Trophoblast cell (in vitro differentiated cells and primary cell): ENCODE results near the gene COL4A6.

ENCODE experiments used
- DNase-seq, 2 donors: peaks; one replicate each; pipeline ENCODE4 v3.0.0-alpha.2; 2016
- H2AFZ ChIP-seq: 2 replicates; pipeline ENCODE4 v1.6.1; 2013; ENCODE audit warnings: low read length, moderate library complexity, mild to moderate bottlenecking; ENCODE audit not compliant: insufficient read depth, poor library complexity
- H2AK5ac ChIP-seq: 2 replicates; pipeline ENCODE4 v1.6.1; 2013; ENCODE audit warnings: mild to moderate bottlenecking, low read length
- H2BK120ac ChIP-seq: 2 replicates; pipeline ENCODE4 v1.6.1; 2013; ENCODE audit warnings: low read length, mild to moderate bottlenecking, moderate library complexity; ENCODE audit not compliant: insufficient read depth, poor library complexity
- H2BK12ac ChIP-seq: 2 replicates; pipeline ENCODE4 v1.6.1; 2013; ENCODE audit warnings: mild to moderate bottlenecking, low read length, moderate library complexity
- H2BK5ac ChIP-seq: 2 replicates; pipeline ENCODE4 v1.6.1; 2013; ENCODE audit warnings: low read length, low read depth, moderate library complexity, mild to moderate bottlenecking; ENCODE audit not compliant: poor library complexity
- H3K14ac ChIP-seq: 2 replicates; pipeline ENCODE4 v1.6.1; 2013; ENCODE audit warnings: mild to moderate bottlenecking, low read length
- H3K18ac ChIP-seq: 2 replicates; pipeline ENCODE4 v1.6.1; 2013; ENCODE audit warnings: mild to moderate bottlenecking, low read length
- H3K23ac ChIP-seq: 2 replicates; pipeline ENCODE4 v1.6.1; 2013; ENCODE audit warnings: low read length
- H3K27ac ChIP-seq: 2 replicates; pipeline ENCODE4 v1.5.1; 2013; ENCODE audit warnings: low read depth, mild to moderate bottlenecking, inconsistent platforms, low read length, moderate library complexity
- H3K27me3 ChIP-seq: 2 replicates; pipeline ENCODE4 v1.6.1; 2013; ENCODE audit warnings: inconsistent platforms, mild to moderate bottlenecking, low read length, moderate library complexity; ENCODE audit not compliant: insufficient read depth
- H3K36me3 ChIP-seq, 2 experiments: 1 replicate in 1 of 2; 2 replicates in 1 of 2; pipeline ENCODE4 v1.6.1; 2013; ENCODE audit warnings: low read length in 2 of 2, mild to moderate bottlenecking in 2 of 2, moderate library complexity in 1 of 2; ENCODE audit not compliant: insufficient read depth in 2 of 2, control insufficient read depth in 1 of 2
- H3K4ac ChIP-seq: 2 replicates; pipeline ENCODE4 v1.6.1; 2013; ENCODE audit warnings: low read depth, mild to moderate bottlenecking, low read length, moderate library complexity
- H3K4me1 ChIP-seq, 2 experiments: 1 replicate in 1 of 2; 2 replicates in 1 of 2; pipeline ENCODE4 v1.6.1; 2013; ENCODE audit warnings: low read length in 2 of 2, mild to moderate bottlenecking in 2 of 2, moderate library complexity in 1 of 2; ENCODE audit not compliant: insufficient read depth in 2 of 2, control insufficient read depth in 1 of 2
- H3K4me2 ChIP-seq: 2 replicates; pipeline ENCODE4 v1.6.1; 2013; ENCODE audit warnings: inconsistent platforms, mild to moderate bottlenecking, low read length, moderate library complexity
- H3K4me3 ChIP-seq: 2 replicates; pipeline ENCODE4 v1.5.1; 2013; ENCODE audit warnings: mild to moderate bottlenecking, low read depth, low read length, inconsistent platforms
- H3K79me1 ChIP-seq: one replicate; pipeline ENCODE4 v1.6.1; 2013; ENCODE audit warnings: low read length
- H3K79me2 ChIP-seq: 2 replicates; pipeline ENCODE4 v1.6.1; 2013; ENCODE audit warnings: low read length, mild to moderate bottlenecking; ENCODE audit not compliant: control insufficient read depth, insufficient read depth, poor library complexity
- H3K9ac ChIP-seq: 2 replicates; pipeline ENCODE4 v1.6.1; 2013; ENCODE audit warnings: mild to moderate bottlenecking, low read length
- H3K9me3 ChIP-seq: 2 replicates; pipeline ENCODE4 v1.6.1; 2013; ENCODE audit warnings: low read depth, mild to moderate bottlenecking, control low read depth, inconsistent platforms, low read length; ENCODE audit not compliant: insufficient read depth
- H4K12ac ChIP-seq: 2 replicates; pipeline ENCODE4 v1.6.1; 2013; ENCODE audit warnings: low read depth, mild to moderate bottlenecking, low read length, moderate library complexity
- H4K8ac ChIP-seq: 2 replicates; pipeline ENCODE4 v1.6.1; 2013; ENCODE audit warnings: low read depth, mild to moderate bottlenecking, low read length, moderate library complexity
- H4K91ac ChIP-seq: one replicate; pipeline ENCODE4 v1.6.1; 2013; ENCODE audit warnings: low read depth, mild to moderate bottlenecking, low read length, moderate library complexity
- WGBS: extraction: QIAGEN DNeasy Blood & Tissue Kit; methylation state at CpG from one replicate; pipeline ENCODE4 v1.1.7; 2013; ENCODE audit warnings: missing lambda C conversion rate; ENCODE audit not compliant: insufficient read length, insufficient coverage; ENCODE audit errors: extremely low coverage; 5-methylcytosine and 5-hydroxymethylcytosine counted together

Gene COL4A6

GRCh38 chrX:108299704-108300103, 138.5 kb downstream of the COL4A6 start:
- no peak overlapping the region for H3K4me2 ChIP-seq
- H2BK5ac ChIP-seq, result no peak overlapping the region
- no peak overlapping the region for H3K14ac ChIP-seq
- no peak overlapping the region for H3K9ac ChIP-seq
- H3K27me3 ChIP-seq, result no peaks in the 10 kb centered on the region
- peaks cover 0 to 1% of the 10 kb centered on the region in 2 experiments for H3K4me1 ChIP-seq
- H3K23ac ChIP-seq, result no peak overlapping the region
- no peak overlapping the region for H2BK120ac ChIP-seq
- H3K27ac ChIP-seq, result no peak overlapping the region
- H2AFZ ChIP-seq, result no peak overlapping the region
- H3K18ac ChIP-seq, result no peak overlapping the region
- no peak overlapping the region for H4K91ac ChIP-seq
- no peak for DNase-seq
- no peak overlapping the region for H2BK12ac ChIP-seq
- no CpG with 5 or more reads among the region's 1 CpG for WGBS
- no peak overlapping the region for H2AK5ac ChIP-seq
- no peak overlapping the region for H4K12ac ChIP-seq
- H3K9me3 ChIP-seq, result no peaks in the 10 kb centered on the region
- H3K79me2 ChIP-seq, result no peaks in the 10 kb centered on the region
- no peaks in the 10 kb centered on the region for H3K79me1 ChIP-seq
- no peak overlapping the region for H4K8ac ChIP-seq
- no peak overlapping the region for H3K4me3 ChIP-seq
- H3K4ac ChIP-seq, result no peak overlapping the region
- no peaks in the 10 kb centered on the region for H3K36me3 ChIP-seq

- Histone ChIP-seq H3K9ac (no peak overlapping the region), H3K4me2 (no peak overlapping the region), H3K79me2 (no peaks in the 10 kb centered on the region), H4K91ac (peak overlapping the region; percentile 47), H3K4me3 (no peak overlapping the region), H4K12ac (no peak overlapping the region), H2AK5ac (no peak overlapping the region), H3K4ac (no peak overlapping the region), H3K23ac (no peak overlapping the region), H3K27ac (no peak overlapping the region), H3K79me1 (no peaks in the 10 kb centered on the region), H4K8ac (peak overlapping the region; percentile 65), H3K18ac (no peak overlapping the region), H3K4me1 (no peaks in the 10 kb centered on the region), H2AFZ (no peak overlapping the region), H3K27me3 (no peaks in the 10 kb centered on the region), H3K14ac (no peak overlapping the region), H2BK12ac (no peak overlapping the region), H3K9me3 (no peaks in the 10 kb centered on the region), H2BK5ac (no peak overlapping the region), H2BK120ac (peak overlapping the region; percentile 33), H3K36me3 (no peaks in the 10 kb centered on the region)
- DNase-seq, result no peak
- no CpG with 5 or more reads among the region's 2 CpGs for WGBS
Observed at GRCh38 chrX:108299101-108299591, 139.1 kb downstream of the COL4A6 start.

GRCh38 chrX:108298165-108298602, 140.0 kb downstream of the COL4A6 start:
- H4K91ac ChIP-seq, result peak overlapping the region; percentile 11
- H2BK5ac ChIP-seq, result no peak overlapping the region
- H2BK12ac ChIP-seq, result no peak overlapping the region
- H3K4me2 ChIP-seq, result no peak overlapping the region
- H2BK120ac ChIP-seq, result no peak overlapping the region
- H4K8ac ChIP-seq, result no peak overlapping the region
- H2AFZ ChIP-seq, result no peak overlapping the region
- H4K12ac ChIP-seq, result no peak overlapping the region
- H3K23ac ChIP-seq, result no peak overlapping the region
- H3K4me1 ChIP-seq, result no peaks in the 10 kb centered on the region
- H3K9ac ChIP-seq, result no peak overlapping the region
- H3K9me3 ChIP-seq, result no peaks in the 10 kb centered on the region
- no peak for DNase-seq
- no peaks in the 10 kb centered on the region for H3K79me1 ChIP-seq
- WGBS, result no CpG with 5 or more reads among the region's 18 CpGs
- no peak overlapping the region for H2AK5ac ChIP-seq
- no peaks in the 10 kb centered on the region for H3K36me3 ChIP-seq
- H3K79me2 ChIP-seq, result no peaks in the 10 kb centered on the region
- no peak overlapping the region for H3K4ac ChIP-seq
- no peak overlapping the region for H3K27ac ChIP-seq
- H3K27me3 ChIP-seq, result no peaks in the 10 kb centered on the region
- no peak overlapping the region for H3K14ac ChIP-seq
- no peak overlapping the region for H3K18ac ChIP-seq
- no peak overlapping the region for H3K4me3 ChIP-seq

GRCh38 chrX:108297290-108297689, 140.9 kb downstream of the COL4A6 start:
- Histone ChIP-seq H3K4ac (no peak overlapping the region), H2AFZ (no peak overlapping the region), H3K18ac (no peak overlapping the region), H3K4me3 (no peak overlapping the region), H3K14ac (no peak overlapping the region), H3K4me2 (no peak overlapping the region), H3K9ac (no peak overlapping the region), H2BK12ac (no peak overlapping the region), H2BK5ac (no peak overlapping the region), H3K79me1 (no peaks in the 10 kb centered on the region), H3K9me3 (no peaks in the 10 kb centered on the region), H3K36me3 (peaks cover 0 to 2% of the 10 kb centered on the region in 2 experiments), H3K27ac (no peak overlapping the region), H3K79me2 (no peaks in the 10 kb centered on the region), H4K8ac (no peak overlapping the region), H3K27me3 (no peaks in the 10 kb centered on the region), H3K4me1 (no peaks in the 10 kb centered on the region), H2BK120ac (no peak overlapping the region), H4K12ac (no peak overlapping the region), H3K23ac (no peak overlapping the region), H4K91ac (no peak overlapping the region), H2AK5ac (no peak overlapping the region)
- DNase-seq, result no peak
